NCI-H82 treated with DMSO at 0.1 percent for 48 hours (cell line): Measurements from ENCODE around the gene MAT1A.
"Not testable (repeated sequence)": the region's sequence is repeated elsewhere in the genome, so short reads cannot be mapped to it uniquely, and the experiment has no call there.

Source experiments
- DNase-seq: peaks from one replicate; lab custom pipeline; 2025; ENCODE audit not compliant: unreplicated experiment; lab: John Stamatoyannopoulos, UW

Gene MAT1A

GRCh38 chr10:80289451-80290287, at the start of gene MAT1A:
Gene MAT1A (minus strand): TSS chr10:80289658. CDS start chr10:80289423, 235 bp downstream.
- no peak for DNase-seq

- no peak for DNase-seq
These were observed 44.5 kb upstream of the MAT1A start for GRCh38 chr10:80333983-80334382.

- no peak for DNase-seq
These were observed 35.5 kb upstream of the MAT1A start for GRCh38 chr10:80324891-80325364.

- no peak for DNase-seq
These were observed 34.6 kb upstream of the MAT1A start for GRCh38 chr10:80324086-80324485.

- no peak for DNase-seq
These were observed 33.9 kb upstream of the MAT1A start for GRCh38 chr10:80323311-80323710.

GRCh38 chr10:80322711-80323110, 33.3 kb upstream of the MAT1A start:
- no peak for DNase-seq

- DNase-seq: no peak
These were observed 32.7 kb upstream of the MAT1A start for GRCh38 chr10:80322158-80322557.

- DNase-seq: no peak
These were observed 31.7 kb upstream of the MAT1A start for GRCh38 chr10:80321183-80321582.

GRCh38 chr10:80320377-80320776, 30.9 kb upstream of the MAT1A start:
- no peak for DNase-seq

- no peak for DNase-seq
These were observed 30.4 kb upstream of the MAT1A start for GRCh38 chr10:80319725-80320290.

GRCh38 chr10:80319318-80319717, 29.9 kb upstream of the MAT1A start:
- no peak for DNase-seq

GRCh38 chr10:80318742-80319141, 29.3 kb upstream of the MAT1A start:
- no peak for DNase-seq

- no peak for DNase-seq
These were observed 25.9 kb upstream of the MAT1A start for GRCh38 chr10:80315391-80315790.

GRCh38 chr10:80313523-80313922, 24.1 kb upstream of the MAT1A start:
- no peak for DNase-seq

GRCh38 chr10:80305989-80306388, 16.5 kb upstream of the MAT1A start:
- not testable (repeated sequence) for DNase-seq

GRCh38 chr10:80296942-80297341, 7.5 kb upstream of the MAT1A start:
- DNase-seq: no peak

GRCh38 chr10:80292607-80293239, 3.3 kb upstream of the MAT1A start:
- no peak for DNase-seq

- DNase-seq: no peak
These were observed 1.2 kb upstream of the MAT1A start for GRCh38 chr10:80290474-80291220.

- DNase-seq: no peak
These were observed 609 bp downstream of the MAT1A start for GRCh38 chr10:80288849-80289248.

- DNase-seq: no peak
These were observed 4.9 kb downstream of the MAT1A start for GRCh38 chr10:80284522-80284921.

- DNase-seq: no peak
These were observed 5.8 kb downstream of the MAT1A start for GRCh38 chr10:80283536-80284199.
